GM21381 (cell line): ENCODE data around the gene TBC1D5.

Source experiments
- ATAC-seq: cut with Tn5 transposase; IDR thresholded peaks from one replicate; pipeline ENCODE4 v1.9.1; 2021; ENCODE audit warnings: mild to moderate bottlenecking, moderate library complexity; ENCODE audit not compliant: unreplicated experiment

Gene TBC1D5

GRCh38 chr3:17120115-17120514 lies 622.3 kb downstream of the TBC1D5 start:
- ATAC-seq, result no peak

GRCh38 chr3:17119201-17120072 lies 623.0 kb downstream of the TBC1D5 start:
- no peak for ATAC-seq

- no peak for ATAC-seq
Observed at GRCh38 chr3:17118771-17119170, 623.7 kb downstream of the TBC1D5 start.

- no peak for ATAC-seq
Observed at GRCh38 chr3:17116007-17116600, 626.3 kb downstream of the TBC1D5 start.

GRCh38 chr3:17115186-17115585 lies 627.2 kb downstream of the TBC1D5 start:
- ATAC-seq, result no peak

- no peak for ATAC-seq
Observed at GRCh38 chr3:17111586-17111985, 630.8 kb downstream of the TBC1D5 start.

GRCh38 chr3:17110660-17111396 lies 631.6 kb downstream of the TBC1D5 start:
- ATAC-seq, result no peak
